Left lung (tissue), 10 donors: ENCODE data around the gene TTC14. TPM values are rescaled to one million over a fixed set of nuclear protein-coding genes. Genes with fewer than 3 reads are reported as not detected.
"Not testable (repeated sequence)": the region's sequence is repeated elsewhere in the genome, so short reads cannot be mapped to it uniquely, and the experiment has no call there.

Experiments used
- ATAC-seq: fragments of 200-7000 bp; cut with Tn5 transposase; one replicate; pipeline ENCODE4 v1.9.1; 2020; ENCODE audit warnings: moderate library complexity
- DNase-seq, 4 donors: peaks; one replicate each; pipeline ENCODE4 v3.0.0-alpha.2; 2013 to 2020
- H3K27ac ChIP-seq, 2 donors: fragments of 200-600 bp; sonication (generic) in 1 of 2; one replicate each; pipeline versions ENCODE4 v1.5.0 to v1.8.0; 2020 to 2021
- H3K27me3 ChIP-seq, 2 donors: fragments of 200-600 bp; sonication (generic) in 1 of 2; one replicate each; pipeline versions ENCODE4 v1.5.0 to v1.8.0; 2020 to 2021
- H3K36me3 ChIP-seq, 2 donors: fragments of 200-600 bp; sonication (generic) in 1 of 2; one replicate each; pipeline versions ENCODE4 v1.5.0 to v1.8.0; 2020 to 2021
- H3K4me1 ChIP-seq, 2 donors: fragments of 200-600 bp; one replicate each; pipeline ENCODE4 v1.8.0; 2021
- H3K4me3 ChIP-seq, 2 donors: fragments of 200-600 bp; sonication (generic) in 1 of 2; one replicate each; pipeline versions ENCODE4 v1.5.0 to v1.8.0; 2020 to 2021; ENCODE audit warnings: mild to moderate bottlenecking in 1 of 2
- H3K9me3 ChIP-seq, 2 donors: fragments of 200-600 bp; sonication (generic) in 1 of 2; one replicate each; pipeline versions ENCODE4 v1.5.0 to v1.8.0; 2020 to 2021
- intact Hi-C, 2 donors: fragments of 100-400 bp; cut with DNase I; formaldehyde crosslinking; loops; one replicate each; pipeline versions ENCODE4 v1.11.2 to v1.14.2; 2022
- polyA plus RNA-seq, 6 donors: library from polyadenylated mRNA; unstranded; fragments of 120-200 nt; gene quantifications; one replicate each; pipeline ENCODE4 v1.2.1, GENCODE V29; 2013; ENCODE audit not compliant: insufficient read length in 6 of 6
- total RNA-seq, 2 donors: library from RNA; stranded (reverse); fragmentation: NEBNext Ultra II Directional; extraction: Animal tissue kit (Norgen Biotek cat#: 25700); gene quantifications; one replicate each; pipeline ENCODE4 v1.2.1, GENCODE V29; 2021
- TF ChIP-seq, protein P1 (sequence below), 2 donors: fragments of 200-600 bp; sonication (generic) in 1 of 2; IDR thresholded peaks; one replicate each; pipeline versions ENCODE4 v1.5.0 to v1.8.0; 2021; ENCODE audit warnings: antibody characterized with exemption in 2 of 2
- donor health status: DM: no; HTN: yes; CAD: no.
- donor health status: DM: no; HTN: no; CAD: no.

Gene TTC14
- total and polyA plus RNA-seq, 8 donors: 39.5 to 149 (median 114) TPM

DNA sequence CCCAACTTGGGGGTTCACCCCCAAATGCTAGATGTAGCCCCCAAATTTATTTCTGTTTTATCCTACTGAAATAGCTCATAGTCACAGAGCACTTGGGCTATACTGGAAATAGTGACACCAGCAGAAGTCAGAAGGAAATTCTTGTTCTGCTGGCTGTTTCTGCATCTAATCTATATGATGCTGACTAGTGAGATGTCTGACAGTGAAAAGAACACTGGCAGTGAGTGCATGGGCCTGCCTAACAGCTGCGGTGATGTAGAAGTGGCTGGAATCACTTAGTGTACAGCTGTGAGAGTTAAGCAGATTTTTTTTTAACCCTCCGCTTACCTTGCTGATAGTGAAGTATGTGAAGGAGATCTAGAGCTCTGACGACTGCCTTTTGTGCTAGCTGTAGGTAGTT, 14.0 kb downstream of the TTC14 start:
- TF ChIP-seq, protein P1, sequence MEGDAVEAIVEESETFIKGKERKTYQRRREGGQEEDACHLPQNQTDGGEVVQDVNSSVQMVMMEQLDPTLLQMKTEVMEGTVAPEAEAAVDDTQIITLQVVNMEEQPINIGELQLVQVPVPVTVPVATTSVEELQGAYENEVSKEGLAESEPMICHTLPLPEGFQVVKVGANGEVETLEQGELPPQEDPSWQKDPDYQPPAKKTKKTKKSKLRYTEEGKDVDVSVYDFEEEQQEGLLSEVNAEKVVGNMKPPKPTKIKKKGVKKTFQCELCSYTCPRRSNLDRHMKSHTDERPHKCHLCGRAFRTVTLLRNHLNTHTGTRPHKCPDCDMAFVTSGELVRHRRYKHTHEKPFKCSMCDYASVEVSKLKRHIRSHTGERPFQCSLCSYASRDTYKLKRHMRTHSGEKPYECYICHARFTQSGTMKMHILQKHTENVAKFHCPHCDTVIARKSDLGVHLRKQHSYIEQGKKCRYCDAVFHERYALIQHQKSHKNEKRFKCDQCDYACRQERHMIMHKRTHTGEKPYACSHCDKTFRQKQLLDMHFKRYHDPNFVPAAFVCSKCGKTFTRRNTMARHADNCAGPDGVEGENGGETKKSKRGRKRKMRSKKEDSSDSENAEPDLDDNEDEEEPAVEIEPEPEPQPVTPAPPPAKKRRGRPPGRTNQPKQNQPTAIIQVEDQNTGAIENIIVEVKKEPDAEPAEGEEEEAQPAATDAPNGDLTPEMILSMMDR (IDR thresholded peaks at IDR 0.05): no peak
- Histone ChIP-seq H3K36me3 (peaks cover 0 to 31% of the 10 kb centered on the region in 2 donors), H3K27ac (no peak overlapping the region), H3K4me3 (no peak overlapping the region), H3K9me3 (no peaks in the 10 kb centered on the region), H3K4me1 (no peaks in the 10 kb centered on the region), H3K27me3 (no peaks in the 10 kb centered on the region)
- ATAC-seq (no peak), DNase-seq (no peak)
- intact Hi-C loops: no loop called here

DNA sequence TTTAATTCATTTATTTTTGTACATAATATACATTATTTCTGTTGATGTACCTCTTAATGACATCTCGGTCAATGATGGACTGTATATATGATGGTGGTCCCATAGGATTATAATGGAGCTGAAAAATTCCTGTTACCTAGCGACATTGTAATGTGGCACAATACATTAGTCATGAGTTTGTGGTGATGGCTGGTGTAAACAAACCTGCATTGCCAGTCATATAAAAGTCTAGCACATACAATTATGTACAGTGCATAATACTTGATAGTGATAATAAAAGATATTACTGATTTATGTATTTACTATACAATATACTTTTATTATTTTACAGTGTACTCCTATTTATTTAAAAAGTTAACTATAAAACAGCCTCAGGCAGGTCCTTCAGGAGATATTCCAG, 15.1 kb downstream of the TTC14 start:
- H3K4me1 ChIP-seq: no peaks in the 10 kb centered on the region
- H3K27me3 ChIP-seq: no peaks in the 10 kb centered on the region
- peaks cover 0 to 20% of the 10 kb centered on the region in 2 donors for H3K36me3 ChIP-seq
- ATAC-seq: no peak
- no peak overlapping the region for H3K27ac ChIP-seq
- intact Hi-C loops: no loop called here
- no peak overlapping the region for H3K4me3 ChIP-seq
- H3K9me3 ChIP-seq: no peaks in the 10 kb centered on the region
- no peak for DNase-seq
- TF ChIP-seq, protein P1 (IDR thresholded peaks at IDR 0.05): no peak

DNA sequence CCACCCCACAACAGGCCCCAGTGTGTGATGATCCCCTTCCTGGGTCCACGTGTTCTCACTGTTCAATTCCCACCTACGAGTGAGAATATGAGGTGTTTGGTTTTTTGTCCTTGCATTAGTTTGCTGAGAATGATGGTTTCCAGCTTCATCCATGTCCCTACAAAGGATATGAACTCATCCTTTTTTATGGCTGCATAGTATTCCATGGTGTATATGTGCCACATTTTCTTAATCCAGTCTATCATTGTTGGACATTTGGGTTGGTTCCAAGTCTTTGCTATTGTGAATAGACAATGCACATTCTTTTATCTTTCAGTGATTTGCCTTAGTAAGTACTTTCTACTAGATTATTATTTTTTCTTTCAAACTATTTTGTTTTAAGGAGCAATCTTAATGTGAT, 16.6 kb downstream of the TTC14 start:
- DNase-seq, H3K27ac ChIP-seq, H3K27me3 ChIP-seq, H3K9me3 ChIP-seq, H3K4me3 ChIP-seq, H3K36me3 ChIP-seq, ATAC-seq, H3K4me1 ChIP-seq, intact Hi-C loops: not testable (repeated sequence)

DNA sequence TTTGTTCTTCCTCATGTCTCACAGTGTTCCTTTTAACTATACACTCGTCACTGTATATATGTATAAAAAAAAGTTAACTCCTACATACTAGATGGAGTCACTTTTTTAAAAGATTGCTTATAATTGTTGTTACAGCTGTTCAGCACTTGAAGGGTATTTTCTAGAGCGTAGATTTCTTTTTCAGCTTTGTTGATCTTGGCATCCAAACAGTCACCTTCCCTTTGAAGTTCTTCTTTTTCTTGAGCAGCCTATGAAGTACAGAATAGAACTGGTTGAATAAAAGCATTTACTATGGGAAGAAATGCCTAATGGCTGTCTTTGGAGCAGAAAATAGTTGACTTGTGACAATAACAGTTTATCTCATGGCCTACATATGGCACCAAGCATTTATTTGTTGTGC, 17.8 kb downstream of the TTC14 start:
- no peak for ATAC-seq
- H3K4me3 ChIP-seq: no peak overlapping the region
- H3K4me1 ChIP-seq: no peaks in the 10 kb centered on the region
- intact Hi-C loops: no loop called here
- H3K9me3 ChIP-seq: no peaks in the 10 kb centered on the region
- TF ChIP-seq, protein P1 (IDR thresholded peaks at IDR 0.05): no peak
- no peaks in the 10 kb centered on the region for H3K36me3 ChIP-seq
- H3K27me3 ChIP-seq: no peaks in the 10 kb centered on the region
- no peak for DNase-seq
- H3K27ac ChIP-seq: no peak overlapping the region

DNA sequence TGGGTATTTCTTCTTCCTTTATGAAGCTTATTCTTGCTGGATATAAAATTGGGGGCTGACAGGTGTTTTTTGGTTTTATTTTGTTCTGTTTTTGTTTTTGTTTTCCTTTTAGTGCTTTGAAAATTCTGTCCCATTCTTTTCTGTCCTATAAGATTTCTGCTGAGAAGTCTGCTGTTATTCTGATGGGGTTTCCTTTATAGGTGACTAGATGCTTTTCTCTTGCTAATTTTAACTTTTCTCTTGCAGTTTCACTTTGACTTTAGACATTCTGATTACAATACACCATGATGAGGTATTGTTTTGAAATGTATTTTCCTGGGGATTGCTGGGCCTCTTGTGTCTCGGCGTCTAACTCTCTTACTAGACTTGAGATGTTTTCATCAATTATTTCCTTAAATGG, 22.8 kb downstream of the TTC14 start:
- DNase-seq (no peak), ATAC-seq (no peak)
- Histone ChIP-seq H3K36me3 (peaks cover 0 to 13% of the 10 kb centered on the region in 2 donors), H3K9me3 (no peaks in the 10 kb centered on the region), H3K4me1 (no peaks in the 10 kb centered on the region), H3K4me3 (no peak overlapping the region), H3K27me3 (no peaks in the 10 kb centered on the region), H3K27ac (no peak overlapping the region)
- intact Hi-C loops: no loop called here
- TF ChIP-seq, protein P1 (IDR thresholded peaks at IDR 0.05): no peak

DNA sequence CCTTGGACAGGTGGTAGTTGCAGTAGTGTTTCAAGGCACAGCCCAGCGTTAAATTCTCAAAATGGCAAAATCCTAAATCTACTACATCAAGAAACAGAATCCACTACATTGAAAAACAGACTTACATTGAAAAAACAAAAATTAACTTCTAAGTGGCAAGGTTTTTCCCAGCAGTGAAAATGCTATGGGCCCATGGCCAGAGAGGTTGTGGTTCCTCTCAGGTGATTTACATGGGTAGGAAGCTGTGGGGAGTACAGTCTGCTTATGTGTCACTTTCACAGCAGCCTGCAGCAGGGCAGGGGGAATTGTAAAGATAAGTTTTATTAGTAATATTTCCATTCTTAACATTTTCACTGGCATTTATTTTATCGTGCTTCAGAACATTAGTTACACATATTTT, 24.9 kb downstream of the TTC14 start:
- H3K4me3 ChIP-seq: no peak overlapping the region
- H3K27ac ChIP-seq: no peak overlapping the region
- no peak for DNase-seq

More for the DNA sequence above, 24.9 kb downstream of the TTC14 start:
- Histone ChIP-seq H3K27me3 (peaks cover 0 to 2% of the 10 kb centered on the region in 2 donors), H3K4me1 (no peaks in the 10 kb centered on the region), H3K36me3 (peaks cover 0 to 13% of the 10 kb centered on the region in 2 donors), H3K9me3 (no peaks in the 10 kb centered on the region)
- intact Hi-C loops: no loop called here
- no peak for ATAC-seq
- TF ChIP-seq, protein P1 (IDR thresholded peaks at IDR 0.05): no peak
